Measurements from ENCODE around the gene NID1. TPM values are rescaled to one million over a fixed set of nuclear protein-coding genes. Genes with fewer than 3 reads are reported as not detected.
"Not testable (repeated sequence)": the region's sequence is repeated elsewhere in the genome, so short reads cannot be mapped to it uniquely, and the experiment has no call there.

The NID1 gene
- polyA plus RNA-seq, 3 donors from 2014 or later, result not detected

DNA sequence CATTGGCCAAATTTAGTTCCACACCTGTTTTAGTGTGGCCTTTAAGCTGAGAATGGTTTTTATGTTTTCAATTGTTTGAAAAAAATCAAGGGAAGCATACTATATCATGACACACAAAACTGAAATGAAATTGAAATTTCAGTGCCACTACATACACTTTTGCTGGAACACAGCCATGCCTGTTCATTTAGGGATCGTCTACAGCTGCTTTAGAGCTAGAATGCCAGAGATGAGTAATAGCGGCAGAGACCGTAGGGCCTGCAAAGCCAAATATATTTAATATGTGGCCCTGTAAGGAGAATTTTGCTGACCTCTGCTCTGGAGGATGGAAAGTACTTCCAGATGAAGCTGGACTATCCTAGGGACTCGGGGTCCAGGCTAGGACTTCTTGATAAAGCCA, 135.7 kb downstream of the NID1 start:
- Mint-ChIP-seq H3K27ac (no peak overlapping the region), H3K4me1 (peaks cover 4 to 10% of the 10 kb centered on the region in 2 donors), H3K36me3 (no peaks in the 10 kb centered on the region), H3K9me3 (no peaks in the 10 kb centered on the region), H3K27me3 (ENCODE audit: low read depth in 3 of 3) (peaks cover 0 to 2% (median 2%) of the 10 kb centered on the region in 3 donors), H3K4me3 (no peak overlapping the region)
- no peak for DNase-seq

DNA sequence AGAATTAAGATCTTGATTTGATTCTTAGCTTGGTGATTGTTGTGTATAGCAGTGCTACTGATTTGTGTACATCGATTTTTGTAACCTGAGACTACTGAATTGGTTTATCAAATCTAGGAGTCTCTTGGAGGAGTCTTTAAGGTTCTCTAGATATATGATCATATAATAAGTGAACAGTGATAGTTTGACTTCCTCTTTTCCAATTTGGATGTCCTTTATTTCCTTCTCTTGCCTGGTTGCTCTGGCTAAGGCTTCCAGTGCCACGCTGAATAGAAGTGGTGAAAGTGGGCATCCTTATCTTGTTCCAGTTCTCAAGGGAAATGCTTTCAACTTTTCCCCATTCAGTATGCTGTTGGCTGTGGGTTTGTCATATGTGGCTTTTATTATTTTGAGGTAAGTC, 136.7 kb downstream of the NID1 start:
- DNase-seq, result no peak
- Mint-ChIP-seq H3K36me3 (no peaks in the 10 kb centered on the region), H3K27me3 (ENCODE audit: low read depth in 3 of 3) (peaks cover 0 to 2% (median 2%) of the 10 kb centered on the region in 3 donors), H3K4me3 (no peak overlapping the region), H3K27ac (no peak overlapping the region), H3K4me1 (peaks cover 14 to 21% of the 10 kb centered on the region in 2 donors), H3K9me3 (no peaks in the 10 kb centered on the region)

DNA sequence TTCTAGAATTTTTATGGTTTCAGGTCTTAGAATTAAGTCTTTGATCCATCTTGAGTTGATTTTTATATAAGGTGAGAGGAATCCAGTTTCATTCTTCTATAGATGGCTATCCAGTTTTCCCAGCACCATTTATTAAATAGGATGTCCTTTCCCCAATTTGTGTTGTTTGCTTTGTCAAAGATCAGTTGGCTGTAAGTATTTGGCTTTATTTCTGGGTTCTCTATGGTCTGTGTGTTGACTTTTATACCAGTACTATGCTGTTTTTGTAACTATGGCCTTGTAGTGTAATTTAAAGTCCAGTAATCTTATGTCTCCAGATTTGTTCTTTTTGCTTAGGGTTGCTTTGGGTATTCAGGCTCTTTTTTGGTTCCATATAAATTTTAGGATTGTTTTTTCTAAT, 137.3 kb downstream of the NID1 start:
- peaks cover 20 to 25% of the 10 kb centered on the region in 2 donors for H3K4me1 Mint-ChIP-seq
- H3K4me3 Mint-ChIP-seq; H3K36me3 Mint-ChIP-seq; H3K9me3 Mint-ChIP-seq; DNase-seq; H3K27ac Mint-ChIP-seq; H3K27me3 Mint-ChIP-seq (ENCODE audit: low read depth in 3 of 3): not testable (repeated sequence)

Other genes starting within 250 kb of the NID1 start
- 10 to 100 TPM; 21.8 to 39.3 (median 27.7) TPM for gene LYST, start 198.2 kb downstream of the NID1 start, polyA plus RNA-seq
- gene GPR137B, start 77.4 kb upstream of the NID1 start, polyA plus RNA-seq, result 10 to 100 TPM in 1 of 3 donors, 1 to 10 TPM in 2; 3.6 to 10.8 (median 9.1) TPM
- 1 to 10 TPM; 2.0 to 2.1 (median 2.0) TPM for gene ERO1B, start 216.9 kb upstream of the NID1 start, polyA plus RNA-seq

All from immature natural killer cell (primary cell).